ENCODE data around the gene CCBE1. TPM values are rescaled to one million over a fixed set of nuclear protein-coding genes. Genes with fewer than 3 reads are reported as not detected.

Gene CCBE1
- total and polyA plus RNA-seq, 9 of the 15 experiments (the other 6 are each of a cell fraction or from before 2014, with no cell fraction given): 0.20 TPM; not detected in 8

- no peak overlapping the region for H2AFZ ChIP-seq (ENCODE audit: low read depth, low read length)
- H3K9me1 ChIP-seq (ENCODE audit: control insufficient read depth, insufficient read depth, low read length): no peaks in the 10 kb centered on the region
- ChIA-PET CTCF (ENCODE audit: low intra/inter-chr PET ratio) (interaction anchor here (1.1 kb wide), 1 partner anchor 75 kb away, joined by 3 read pairs; no protein-coding TSS in a partner anchor), POLR2A (no interaction called here)
- H3K4me3 ChIP-seq: no peak overlapping the region
- H3K4me2 ChIP-seq (ENCODE audit: insufficient read depth, low read length): no peak overlapping the region
- no peaks in the 10 kb centered on the region for H3K79me2 ChIP-seq (ENCODE audit: control insufficient read depth, insufficient read depth, low read length)
- H3K9me3 ChIP-seq (replicated peaks; ENCODE audit: control insufficient read depth, insufficient read depth, low read depth, low read length): no peaks in the 10 kb centered on the region
- H3K27ac ChIP-seq (ENCODE audit: extremely low read depth, low read depth, low read length): no peak overlapping the region
- ATAC-seq (no peak), FAIRE-seq (no peak), DNase-seq (ENCODE audit: extremely low read depth in 1 of 4, low spot score in 3 of 4) (no peak)
- H3K9ac ChIP-seq (ENCODE audit: insufficient read depth in 1 of 2, low read depth in 2 of 2, low read length in 2 of 2): no peak overlapping the region
- WGBS (ENCODE audit: insufficient coverage, low coverage, missing lambda C conversion rate): 17% methylated on average over 4 of the region's 6 CpGs
- no peak for TF ChIP-seq CTCF (IDR thresholded peaks at IDR 0.05 in 2 of 3, conservative IDR thresholded peaks at IDR 0.05 in 1 of 3; ENCODE audit: insufficient read depth in 2 of 3, low read depth in 1 of 3, low read length in 3 of 3)
- no peak for TF ChIP-seq ZC3H8 (IDR thresholded peaks at IDR 0.05)
- TF ChIP-seq NEUROD1 (IDR thresholded peaks at IDR 0.05; ENCODE audit: borderline replicate concordance, low read depth, low read length, partially characterized antibody): no peak
- TF ChIP-seq TCF7 (IDR thresholded peaks at IDR 0.05; ENCODE audit: borderline replicate concordance): no peak
- TF ChIP-seq ZFP91 (CRISPR knock-in tag; IDR thresholded peaks at IDR 0.05): no peak
- no peak for TF ChIP-seq MYC (IDR thresholded peaks at IDR 0.05; ENCODE audit: low read depth, low read length)
- TF ChIP-seq MYC (CRISPR knock-in tag; IDR thresholded peaks at IDR 0.05; ENCODE audit: borderline replicate concordance, low read depth): no peak
- no peaks in the 10 kb centered on the region for H4K20me1 ChIP-seq (replicated peaks; ENCODE audit: control insufficient read depth, insufficient read depth, low read length)
- H3K4me1 ChIP-seq (replicated peaks in 1 of 2; ENCODE audit: control insufficient read depth in 2 of 2, insufficient read depth in 2 of 2, low read length in 2 of 2): no peaks in the 10 kb centered on the region
- intact Hi-C loops (cut with micrococcal nuclease) (no loop called here), in situ Hi-C loops (cut with MboI) (no loop called here)
- peaks cover 0 to 2% of the 10 kb centered on the region in 2 experiments; a peak in 4 of 5 replicates for H3K27me3 ChIP-seq (ENCODE audit: control insufficient read depth in 2 of 2, insufficient read depth in 2 of 2, low read length in 2 of 2)
- BruUV-seq (replicated peaks): no TSS peak
- H3K36me3 ChIP-seq (ENCODE audit: control insufficient read depth, insufficient read depth, low read length): no peaks in the 10 kb centered on the region
These were observed 313.4 kb downstream of the CCBE1 start for GRCh38 chr18:59383851-59384250.
